Stimulated activated CD4-positive, alpha-beta T cell treated with anti-CD3 and anti-CD28 coated beads, Interleukin-1b, Interleukin-23, amount 100 ng/mL, for 24 hours (primary cell): ENCODE data around the gene SCYL2.
"Not testable (repeated sequence)": the region's sequence is repeated elsewhere in the genome, so short reads cannot be mapped to it uniquely, and the experiment has no call there.

Source experiments
- DNase-seq, 4 experiments: peaks; one replicate each; pipeline ENCODE4 v3.0.0-alpha.2; 2020; ENCODE audit warnings: low read depth in 4 of 4, low spot score in 1 of 4

Gene SCYL2

DNA sequence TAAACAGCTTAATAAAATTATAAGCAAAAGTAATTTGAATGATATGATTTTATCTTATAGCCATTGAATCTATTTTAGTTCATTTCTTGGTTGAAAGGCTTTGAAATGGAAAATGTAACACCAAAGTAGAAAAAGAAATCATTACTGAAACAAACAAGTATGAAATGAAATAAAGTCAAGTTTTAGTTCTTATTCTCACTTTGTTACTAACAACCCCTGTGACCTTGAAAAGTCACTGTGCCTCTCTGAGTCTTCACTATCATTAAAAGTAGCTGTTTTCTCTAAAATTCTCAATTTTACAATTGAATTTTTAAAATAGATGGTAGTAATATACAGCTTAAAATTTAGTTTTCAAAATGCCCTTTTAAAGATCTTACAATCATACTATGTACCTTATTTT, 57.5 kb downstream of the SCYL2 start:
- DNase-seq, result no peak

DNA sequence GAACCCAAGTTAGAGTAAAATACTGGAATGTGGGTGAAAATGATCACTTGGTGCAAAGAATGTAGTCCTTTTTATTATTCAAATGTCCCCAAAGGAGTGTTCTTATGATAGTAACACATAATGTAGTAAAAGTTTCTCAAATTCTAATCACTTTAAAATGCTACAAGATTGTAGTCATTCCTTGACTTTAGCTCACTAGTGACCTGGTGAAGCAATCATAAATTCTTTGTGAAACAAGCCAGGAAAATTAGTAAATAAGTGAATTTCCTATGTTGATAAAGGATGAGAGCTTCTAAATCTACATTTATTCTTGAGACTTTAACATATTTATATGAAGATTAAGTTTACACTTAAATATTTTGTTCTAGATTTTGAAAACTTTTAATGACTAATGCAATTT, 59.2 kb downstream of the SCYL2 start:
- no peak for DNase-seq

DNA sequence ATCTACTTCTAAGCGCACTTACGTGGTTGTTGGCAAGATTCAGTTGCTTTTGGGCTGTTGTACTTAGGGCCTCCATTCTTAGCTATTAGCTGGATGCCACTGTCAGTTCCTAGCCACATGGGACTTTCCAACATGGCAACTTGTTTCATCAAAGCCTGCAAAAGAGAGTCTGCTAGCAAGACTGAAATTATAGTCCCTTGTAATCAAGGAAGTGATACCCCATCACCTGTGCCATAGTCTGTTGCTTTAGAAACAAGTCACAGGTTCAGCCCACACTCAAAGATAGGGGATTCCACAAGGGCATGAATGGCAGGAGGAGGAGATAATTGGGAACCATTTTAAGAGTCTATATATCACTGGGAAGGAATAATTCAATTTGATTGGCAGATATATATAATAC, 62.8 kb downstream of the SCYL2 start:
- DNase-seq, result no peak

DNA sequence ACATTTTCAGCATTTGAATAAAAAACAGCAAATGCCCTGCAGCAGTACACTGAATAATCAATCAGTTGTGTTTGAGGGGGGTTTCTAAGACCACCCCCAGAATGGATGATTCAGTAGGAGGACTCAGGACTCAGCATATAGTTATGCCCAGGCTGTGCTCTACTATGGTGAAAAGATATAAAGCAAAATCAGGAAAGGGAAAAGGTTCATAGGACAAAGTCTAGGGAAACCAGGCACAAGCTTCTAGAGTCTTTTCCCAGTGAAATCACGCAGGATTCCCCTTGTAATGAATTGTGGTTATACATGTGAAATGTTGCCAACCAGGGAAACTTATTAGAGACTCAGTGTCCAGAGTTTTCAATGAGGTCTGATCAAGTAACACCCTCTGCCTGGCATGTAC, 64.9 kb downstream of the SCYL2 start:
- DNase-seq, result no peak

DNA sequence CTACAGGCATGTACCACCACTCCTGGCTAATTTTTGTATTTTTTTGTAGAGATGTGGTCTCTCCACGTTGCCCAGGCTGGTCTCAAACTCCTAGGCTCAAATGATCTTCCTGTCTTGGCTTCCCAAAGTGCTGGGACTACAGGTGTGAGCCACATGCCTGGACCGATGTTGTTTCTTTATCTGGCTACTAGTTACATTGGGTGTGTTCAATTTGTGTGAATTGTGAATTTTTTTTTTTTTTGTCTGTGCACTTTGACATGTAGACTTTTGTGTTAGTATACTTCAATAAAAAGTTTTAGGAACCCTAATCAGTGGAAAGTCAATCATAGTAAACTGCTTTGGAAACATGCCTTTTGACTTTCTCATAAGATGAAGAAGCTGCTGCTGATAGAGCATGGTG, 65.9 kb downstream of the SCYL2 start:
- DNase-seq, result no peak

GRCh38 chr12:100337299-100337698, 70.3 kb downstream of the SCYL2 start:
- DNase-seq, result no peak

DNA sequence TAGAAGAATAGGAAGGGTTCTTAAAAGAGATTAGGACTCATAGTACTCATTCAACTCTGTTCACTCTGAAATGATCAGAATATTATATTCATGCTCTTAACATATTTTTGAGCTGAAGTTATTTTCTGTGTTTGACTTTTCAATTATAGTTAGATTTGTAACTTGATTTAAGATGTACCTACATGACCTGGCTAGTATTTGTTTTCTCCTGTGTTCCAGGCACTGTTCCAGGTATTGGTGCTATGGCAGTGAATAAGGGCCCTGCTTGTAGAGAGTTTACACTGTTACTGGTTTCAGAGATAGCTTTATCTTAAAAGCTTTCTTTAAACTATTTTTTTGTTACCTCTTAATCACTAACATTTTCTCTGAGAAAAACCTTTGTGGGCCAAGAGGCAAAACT, 70.8 kb downstream of the SCYL2 start:
- DNase-seq, result no peak

- no peak for DNase-seq
These were observed 72.1 kb downstream of the SCYL2 start for GRCh38 chr12:100339071-100339470.

DNA sequence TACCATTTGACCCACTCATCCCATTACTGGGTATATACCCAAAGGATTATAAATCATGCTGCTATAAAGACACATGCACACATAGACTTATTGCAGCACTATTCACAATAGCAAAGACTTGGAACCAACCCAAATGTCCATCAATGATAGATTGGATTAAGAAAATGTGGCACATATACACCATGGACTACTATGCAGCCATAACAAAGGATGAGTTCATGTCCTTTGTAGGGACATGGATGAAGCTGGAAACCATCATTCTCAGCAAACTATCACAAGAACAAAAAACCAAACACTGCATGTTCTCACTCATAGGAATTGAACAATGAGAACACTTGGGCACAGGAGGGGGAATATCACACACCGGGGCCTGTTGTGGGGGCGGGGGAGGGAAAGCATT, 75.9 kb downstream of the SCYL2 start:
- not testable (repeated sequence) for DNase-seq

- not testable (repeated sequence) for DNase-seq
These were observed 77.4 kb downstream of the SCYL2 start for GRCh38 chr12:100344351-100344750.

DNA sequence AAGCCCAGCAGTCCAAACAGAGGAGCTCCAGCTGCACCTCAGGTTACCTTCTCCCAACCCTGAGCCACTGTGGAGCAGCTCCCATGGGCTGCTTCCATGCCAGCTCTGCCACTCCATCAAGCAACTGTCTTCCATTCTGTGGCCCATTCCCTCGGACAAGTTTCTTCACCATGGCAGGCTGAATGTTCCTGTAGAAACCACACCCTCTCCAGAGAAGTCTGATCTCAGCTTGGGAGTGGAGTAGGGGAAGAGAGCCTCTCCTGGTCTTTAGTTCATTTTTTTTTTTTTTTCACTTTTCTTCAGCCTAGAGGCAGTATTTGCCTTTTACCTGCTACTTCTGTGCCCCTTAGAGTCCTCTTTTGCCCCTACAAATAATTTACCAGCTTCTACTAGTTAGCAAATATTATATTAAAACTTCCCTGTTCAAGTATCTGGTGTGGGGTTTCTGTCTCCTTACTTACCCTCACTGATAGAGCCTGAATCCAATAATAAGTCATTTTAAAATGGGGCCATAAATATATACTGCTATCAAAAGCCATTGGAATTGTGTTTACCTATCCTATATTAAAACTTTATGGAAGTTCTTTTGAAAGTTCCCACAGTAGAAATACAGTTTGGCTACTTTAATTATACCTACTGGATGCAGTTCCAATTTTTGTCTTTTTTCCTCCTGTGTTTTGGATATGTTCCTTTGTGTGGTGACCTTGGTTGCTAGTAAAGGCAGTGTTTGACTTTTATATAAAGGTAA, 78.2 kb downstream of the SCYL2 start:
- no peak for DNase-seq

DNA sequence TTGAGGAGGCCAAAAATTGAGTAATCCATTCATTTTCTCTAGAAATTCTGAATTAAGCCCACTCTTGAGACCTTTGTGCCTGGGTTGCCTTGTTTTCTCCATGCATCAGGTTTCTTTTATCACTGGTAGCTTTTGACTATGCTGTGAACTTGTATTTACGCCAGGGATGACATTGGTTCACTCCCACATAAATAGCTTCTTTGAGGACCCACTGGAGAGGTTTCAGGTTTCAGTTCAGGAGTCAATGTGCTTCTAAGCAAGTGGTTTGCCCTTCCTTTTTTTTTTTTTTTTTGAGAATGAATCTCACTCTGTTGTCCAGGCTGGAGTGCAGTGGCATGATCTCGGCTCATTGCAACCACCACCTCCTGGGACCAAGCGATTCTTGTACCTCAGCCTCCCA, 79.7 kb downstream of the SCYL2 start:
- no peak for DNase-seq

- no peak for DNase-seq
These were observed 81.9 kb downstream of the SCYL2 start for GRCh38 chr12:100348657-100349454.

- no peak for DNase-seq
These were observed 89.8 kb downstream of the SCYL2 start, which contains the start of gene SLC17A8 for GRCh38 chr12:100356644-100357223. Gene SLC17A8, plus strand, starts transcription at chr12:100357074. Its CDS starts 318 bp downstream, at chr12:100357392.

- no peak for DNase-seq
These were observed 92.3 kb downstream of the SCYL2 start for GRCh38 chr12:100359248-100359647.

DNA sequence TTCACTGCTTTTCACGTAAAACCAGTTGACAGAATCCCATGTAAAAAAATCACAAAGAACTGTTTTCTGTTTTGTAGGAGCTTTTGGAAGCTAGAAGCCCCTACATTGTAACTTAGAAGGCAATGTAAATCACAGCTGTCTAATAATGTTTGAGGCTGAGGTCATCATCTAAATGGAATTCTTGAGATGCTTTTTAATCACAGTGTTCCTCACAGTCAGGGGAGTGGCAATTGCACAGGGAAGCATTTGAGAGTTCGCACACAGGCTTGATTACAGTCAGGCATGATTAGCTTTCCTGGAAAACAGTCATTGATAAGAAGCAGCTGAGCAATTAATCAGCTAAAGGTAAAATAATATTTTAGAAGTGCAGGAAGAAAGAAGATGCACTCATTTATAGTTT, 92.8 kb downstream of the SCYL2 start:
- no peak for DNase-seq

DNA sequence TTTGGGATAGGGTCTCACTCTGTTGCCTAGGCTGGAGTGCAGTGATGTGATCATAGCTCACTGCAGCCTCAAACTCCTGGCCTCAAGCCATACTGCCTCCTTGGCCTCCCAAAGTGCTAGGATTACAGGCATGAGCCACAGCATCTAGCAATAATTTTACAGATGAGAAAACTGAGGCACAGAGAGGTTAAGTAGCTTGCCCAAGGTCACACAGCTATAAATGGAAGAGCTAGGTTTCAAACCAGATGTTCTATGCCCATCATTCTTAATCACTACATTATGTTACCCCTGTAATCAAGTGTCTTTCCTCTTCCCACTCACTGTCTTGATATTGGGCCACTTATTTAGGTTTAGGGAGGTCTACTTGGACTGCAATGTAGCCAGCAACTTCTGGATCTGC, 93.5 kb downstream of the SCYL2 start:
- DNase-seq, result no peak

GRCh38 chr12:100364324-100364723, 97.3 kb downstream of the SCYL2 start:
- DNase-seq, result no peak

DNA sequence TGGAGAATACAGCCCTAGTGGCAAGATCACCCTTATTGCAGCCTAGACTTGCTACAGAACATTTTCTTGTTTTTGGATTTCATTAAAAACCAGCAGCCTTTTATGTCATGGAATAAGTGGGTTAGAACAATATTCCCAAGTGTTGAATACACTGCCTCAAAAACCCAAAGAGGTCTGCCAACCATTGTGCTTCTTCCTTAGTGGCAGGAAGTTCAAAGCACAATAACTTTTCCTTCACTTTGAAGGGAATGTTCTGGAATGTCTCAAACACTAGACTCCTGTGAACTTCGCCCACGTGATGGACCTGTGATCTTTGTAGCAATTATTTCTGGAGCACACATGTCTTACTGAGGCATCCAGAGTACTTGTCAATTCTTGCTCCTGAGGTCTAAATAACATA, 98.4 kb downstream of the SCYL2 start:
- DNase-seq, result no peak

DNA sequence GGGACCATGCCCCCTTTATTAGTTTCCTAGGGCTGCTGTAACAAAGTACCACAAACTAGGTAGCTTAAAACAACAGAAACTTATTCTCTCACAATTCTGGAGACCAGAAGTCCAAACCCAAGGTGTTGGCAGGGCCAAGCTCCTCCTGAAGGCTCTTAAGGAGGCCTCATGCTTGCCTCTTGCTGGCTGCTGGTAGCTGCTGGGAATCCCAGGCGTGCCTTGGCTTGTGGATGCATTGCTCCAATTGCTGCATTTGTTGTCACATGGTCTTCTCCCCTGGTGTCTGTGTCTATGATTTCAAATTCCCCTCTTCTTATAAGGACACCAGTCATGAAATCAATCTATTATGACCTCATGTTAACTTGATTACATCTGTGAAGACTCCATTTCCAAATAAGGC, 101.1 kb downstream of the SCYL2 start:
- no peak for DNase-seq

DNA sequence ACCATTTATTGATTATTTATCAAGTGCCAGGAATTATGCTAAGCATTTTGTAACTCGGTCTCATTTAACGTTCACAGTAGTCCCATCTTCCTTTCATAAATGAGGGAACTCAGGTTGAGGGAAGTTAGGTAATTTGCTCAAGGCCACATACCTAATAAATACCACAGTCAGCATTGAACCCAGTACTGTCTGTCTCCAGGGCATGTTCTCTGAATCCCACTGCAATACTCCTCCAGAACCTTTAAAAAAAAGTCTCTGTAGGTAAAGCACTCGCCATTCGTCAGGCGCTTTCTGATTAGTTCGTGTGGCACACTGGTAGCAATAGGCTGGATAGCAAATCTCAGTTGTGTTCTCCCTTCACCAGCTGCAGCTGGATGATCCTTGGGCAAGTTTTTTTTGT, 104.2 kb downstream of the SCYL2 start:
- no peak for DNase-seq
